NK-92 treated with Interleukin-12 subunit alpha and Interleukin-12 subunit beta, amount 100 ng/mL, for 24 hours (cell line): ENCODE measurements around the gene WBP1L.
"Not testable (repeated sequence)": the region's sequence is repeated elsewhere in the genome, so short reads cannot be mapped to it uniquely, and the experiment has no call there.

ENCODE experiments used
- DNase-seq: peaks from one replicate; lab custom pipeline; 2025; lab: John Stamatoyannopoulos, UW

Gene WBP1L

GRCh38 chr10:102743588-102744373 lies at the start of gene WBP1L:
TSS of gene WBP1L (plus strand) at chr10:102743948. CDS start at chr10:102744054, 106 bp downstream.
- DNase-seq: peak; percentile 92

GRCh38 chr10:102695401-102695800 lies 48.3 kb upstream of the WBP1L start:
- not testable (repeated sequence) for DNase-seq

- DNase-seq: no peak
Measured at GRCh38 chr10:102696736-102697135, 47.0 kb upstream of the WBP1L start.

GRCh38 chr10:102698894-102699293 lies 44.9 kb upstream of the WBP1L start:
- DNase-seq: no peak

- no peak for DNase-seq
Measured at GRCh38 chr10:102701272-102701671, 42.5 kb upstream of the WBP1L start.

GRCh38 chr10:102701796-102702195 lies 42.0 kb upstream of the WBP1L start:
- DNase-seq: no peak

GRCh38 chr10:102702742-102703141 lies 41.0 kb upstream of the WBP1L start:
- no peak for DNase-seq

GRCh38 chr10:102704915-102705314 lies 38.8 kb upstream of the WBP1L start:
- DNase-seq: no peak

- no peak for DNase-seq
Measured at GRCh38 chr10:102705531-102705930, 38.2 kb upstream of the WBP1L start.

GRCh38 chr10:102710609-102711008 lies 33.1 kb upstream of the WBP1L start:
- no peak for DNase-seq

- DNase-seq: no peak
Measured at GRCh38 chr10:102712089-102712488, 31.7 kb upstream of the WBP1L start.

GRCh38 chr10:102712843-102713538 lies 30.8 kb upstream of the WBP1L start:
- DNase-seq: no peak

- no peak for DNase-seq
Measured at GRCh38 chr10:102713539-102713813, 30.3 kb upstream of the WBP1L start.

GRCh38 chr10:102713814-102714620 lies 29.7 kb upstream of the WBP1L start, which contains the start of gene ARL3:
TSS of gene ARL3 (minus strand) at chr10:102714397. CDS start at chr10:102714275, 122 bp downstream.
- peak; percentile 96 for DNase-seq

- peak; percentile 49 for DNase-seq
Measured at GRCh38 chr10:102714621-102715455, 28.9 kb upstream of the WBP1L start, which contains the start of gene SFXN2. TSS of gene SFXN2 (plus strand) at chr10:102714636. CDS start at chr10:102726637, 12,001 bp downstream.

GRCh38 chr10:102715880-102716279 lies 27.9 kb upstream of the WBP1L start:
- no peak for DNase-seq

GRCh38 chr10:102716900-102717565 lies 26.7 kb upstream of the WBP1L start:
- not testable (repeated sequence) for DNase-seq

GRCh38 chr10:102718220-102718619 lies 25.5 kb upstream of the WBP1L start:
- no peak for DNase-seq

GRCh38 chr10:102720337-102720736 lies 23.4 kb upstream of the WBP1L start:
- DNase-seq: no peak

GRCh38 chr10:102720775-102721301 lies 22.9 kb upstream of the WBP1L start:
- no peak for DNase-seq

- DNase-seq: no peak
Measured at GRCh38 chr10:102721954-102722353, 21.8 kb upstream of the WBP1L start.
